Measurements from ENCODE around the gene GNMT.
"Not testable (repeated sequence)": the region's sequence is repeated elsewhere in the genome, so short reads cannot be mapped to it uniquely, and the experiment has no call there.

Gene GNMT

GRCh38 chr6:42978839-42979522, 18.4 kb downstream of the GNMT start, which contains the start of gene PEX6:
PEX6 (minus strand) TSS chr6:42979181; CDS start chr6:42979150, 31 bp downstream.
- DNase-seq: peak; percentile 74 to 77

- DNase-seq: no peak
These were observed 19.1 kb downstream of the GNMT start for GRCh38 chr6:42979523-42980177.

GRCh38 chr6:42981836-42982235, 21.3 kb downstream of the GNMT start:
- DNase-seq: no peak

- DNase-seq: peak; percentile 91 to 95
These were observed 23.7 kb downstream of the GNMT start, which contains the start of gene PPP2R5D for GRCh38 chr6:42984001-42984923. PPP2R5D (plus strand) TSS chr6:42984570; CDS start chr6:42984678, 108 bp downstream.

GRCh38 chr6:42984924-42985475, 24.4 kb downstream of the GNMT start:
- DNase-seq: no peak

GRCh38 chr6:42987533-42988451, 27.2 kb downstream of the GNMT start:
- DNase-seq: no peak

GRCh38 chr6:42988486-42989020, 28.0 kb downstream of the GNMT start:
- no peak for DNase-seq

- no peak for DNase-seq
These were observed 29.4 kb downstream of the GNMT start for GRCh38 chr6:42989923-42990322.

- DNase-seq: no peak
These were observed 32.9 kb downstream of the GNMT start for GRCh38 chr6:42993445-42993844.

GRCh38 chr6:42996513-42996912, 36.0 kb downstream of the GNMT start:
- no peak for DNase-seq

- not testable (repeated sequence) for DNase-seq
These were observed 37.7 kb downstream of the GNMT start for GRCh38 chr6:42998205-42998604.

- no peak for DNase-seq
These were observed 41.3 kb downstream of the GNMT start for GRCh38 chr6:43001843-43002242.

GRCh38 chr6:43005844-43006243, 45.3 kb downstream of the GNMT start:
- no peak for DNase-seq

GRCh38 chr6:43006251-43006650, 45.7 kb downstream of the GNMT start:
- no peak for DNase-seq

- no peak for DNase-seq
These were observed 46.6 kb downstream of the GNMT start for GRCh38 chr6:43007126-43007525.

- DNase-seq: no peak
These were observed 48.6 kb downstream of the GNMT start for GRCh38 chr6:43009124-43009523.

- no peak for DNase-seq
These were observed 50.7 kb downstream of the GNMT start for GRCh38 chr6:43011207-43011606.

GRCh38 chr6:43012364-43012763, 51.8 kb downstream of the GNMT start:
- DNase-seq: no peak

GRCh38 chr6:43013097-43013842, 52.7 kb downstream of the GNMT start:
- no peak for DNase-seq
